Measurements from ENCODE around the gene TENT5A.
A peak's percentile ranks its signal among the peaks of the same experiment; 100 is the strongest.
"Not testable (repeated sequence)": the region's sequence is repeated elsewhere in the genome, so short reads cannot be mapped to it uniquely, and the experiment has no call there.

Gene TENT5A

GRCh38 chr6:81752084-81752920 lies at the start of gene TENT5A:
TSS of gene TENT5A (minus strand) at chr6:81752681. CDS start at chr6:81752141, 540 bp downstream.
- DNase-seq: peak; percentile 51 to 73 (median 66)

- no peak for DNase-seq
Measured at GRCh38 chr6:81801489-81801888, 49.0 kb upstream of the TENT5A start.

- no peak for DNase-seq
Measured at GRCh38 chr6:81800666-81801065, 48.2 kb upstream of the TENT5A start.

GRCh38 chr6:81799323-81799722 lies 46.8 kb upstream of the TENT5A start:
- no peak for DNase-seq

- DNase-seq: no peak
Measured at GRCh38 chr6:81797591-81797990, 45.1 kb upstream of the TENT5A start.

- DNase-seq: no peak
Measured at GRCh38 chr6:81795890-81796289, 43.4 kb upstream of the TENT5A start.

- no peak for DNase-seq
Measured at GRCh38 chr6:81793821-81794475, 41.5 kb upstream of the TENT5A start.

GRCh38 chr6:81792826-81793225 lies 40.3 kb upstream of the TENT5A start:
- no peak for DNase-seq

GRCh38 chr6:81791756-81792155 lies 39.3 kb upstream of the TENT5A start:
- no peak for DNase-seq

- no peak for DNase-seq
Measured at GRCh38 chr6:81790034-81790433, 37.6 kb upstream of the TENT5A start.

GRCh38 chr6:81789291-81789690 lies 36.8 kb upstream of the TENT5A start:
- DNase-seq: no peak

- DNase-seq: no peak
Measured at GRCh38 chr6:81788748-81789147, 36.3 kb upstream of the TENT5A start.

GRCh38 chr6:81787313-81788068 lies 35.0 kb upstream of the TENT5A start:
- no peak for DNase-seq

- no peak for DNase-seq
Measured at GRCh38 chr6:81786150-81786549, 33.7 kb upstream of the TENT5A start.

- no peak for DNase-seq
Measured at GRCh38 chr6:81785377-81785776, 32.9 kb upstream of the TENT5A start.

GRCh38 chr6:81783893-81784292 lies 31.4 kb upstream of the TENT5A start:
- DNase-seq: no peak

- no peak for DNase-seq
Measured at GRCh38 chr6:81781624-81782023, 29.1 kb upstream of the TENT5A start.

- DNase-seq: no peak
Measured at GRCh38 chr6:81777586-81778268, 25.2 kb upstream of the TENT5A start.

- not testable (repeated sequence) for DNase-seq
Measured at GRCh38 chr6:81776219-81776618, 23.7 kb upstream of the TENT5A start.

GRCh38 chr6:81774542-81774941 lies 22.1 kb upstream of the TENT5A start:
- DNase-seq: no peak

- DNase-seq: no peak
Measured at GRCh38 chr6:81773887-81774286, 21.4 kb upstream of the TENT5A start.

- no peak for DNase-seq
Measured at GRCh38 chr6:81772741-81773140, 20.3 kb upstream of the TENT5A start.

GRCh38 chr6:81771097-81771496 lies 18.6 kb upstream of the TENT5A start:
- no peak for DNase-seq

Data from activated CD4-positive, CD25-positive, alpha-beta regulatory T cell (primary cell).